D721Med (cell line): ENCODE measurements around the gene DESI2.

Experiments
- DNase-seq: peaks from one replicate; pipeline ENCODE4 v3.0.0; 2011; ENCODE audit warnings: low spot score; ENCODE audit not compliant: insufficient read length
- FAIRE-seq: peaks from 2 replicates; lab custom pipeline; 2011; peaks lifted over from hg19 to GRCh38; lab: Jason Lieb, UNC
- TF ChIP-seq, protein P1 (sequence below): IDR thresholded peaks from 2 replicates; pipeline ENCODE4 v1.5.1; 2012; ENCODE audit warnings: mild to moderate bottlenecking, control low read depth; ENCODE audit not compliant: insufficient read depth; ENCODE audit errors: missing control alignments

The DESI2 gene

DNA sequence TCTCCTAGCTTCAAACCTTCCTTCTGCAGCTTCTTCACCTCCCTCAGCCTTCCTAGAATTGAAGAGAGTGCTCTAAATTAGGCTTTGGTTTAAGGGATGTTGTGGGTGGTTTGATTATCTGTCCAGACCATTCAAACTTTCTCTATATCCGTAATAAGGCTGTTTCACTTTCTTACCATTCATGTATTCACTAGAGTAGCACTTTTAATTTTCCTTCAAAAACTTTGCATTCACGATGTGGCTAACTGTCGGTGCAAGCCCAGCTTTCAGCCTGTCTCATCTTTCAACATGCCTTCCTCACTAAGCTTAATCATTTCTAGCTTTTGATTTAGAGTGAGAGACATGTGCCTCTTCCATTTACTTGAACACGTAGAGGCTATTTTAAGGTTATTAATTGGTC, 26.2 kb upstream of the DESI2 start:
- FAIRE-seq (peak; percentile 41), DNase-seq (no peak)
- TF ChIP-seq, protein P1, sequence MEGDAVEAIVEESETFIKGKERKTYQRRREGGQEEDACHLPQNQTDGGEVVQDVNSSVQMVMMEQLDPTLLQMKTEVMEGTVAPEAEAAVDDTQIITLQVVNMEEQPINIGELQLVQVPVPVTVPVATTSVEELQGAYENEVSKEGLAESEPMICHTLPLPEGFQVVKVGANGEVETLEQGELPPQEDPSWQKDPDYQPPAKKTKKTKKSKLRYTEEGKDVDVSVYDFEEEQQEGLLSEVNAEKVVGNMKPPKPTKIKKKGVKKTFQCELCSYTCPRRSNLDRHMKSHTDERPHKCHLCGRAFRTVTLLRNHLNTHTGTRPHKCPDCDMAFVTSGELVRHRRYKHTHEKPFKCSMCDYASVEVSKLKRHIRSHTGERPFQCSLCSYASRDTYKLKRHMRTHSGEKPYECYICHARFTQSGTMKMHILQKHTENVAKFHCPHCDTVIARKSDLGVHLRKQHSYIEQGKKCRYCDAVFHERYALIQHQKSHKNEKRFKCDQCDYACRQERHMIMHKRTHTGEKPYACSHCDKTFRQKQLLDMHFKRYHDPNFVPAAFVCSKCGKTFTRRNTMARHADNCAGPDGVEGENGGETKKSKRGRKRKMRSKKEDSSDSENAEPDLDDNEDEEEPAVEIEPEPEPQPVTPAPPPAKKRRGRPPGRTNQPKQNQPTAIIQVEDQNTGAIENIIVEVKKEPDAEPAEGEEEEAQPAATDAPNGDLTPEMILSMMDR = no peak

DNA sequence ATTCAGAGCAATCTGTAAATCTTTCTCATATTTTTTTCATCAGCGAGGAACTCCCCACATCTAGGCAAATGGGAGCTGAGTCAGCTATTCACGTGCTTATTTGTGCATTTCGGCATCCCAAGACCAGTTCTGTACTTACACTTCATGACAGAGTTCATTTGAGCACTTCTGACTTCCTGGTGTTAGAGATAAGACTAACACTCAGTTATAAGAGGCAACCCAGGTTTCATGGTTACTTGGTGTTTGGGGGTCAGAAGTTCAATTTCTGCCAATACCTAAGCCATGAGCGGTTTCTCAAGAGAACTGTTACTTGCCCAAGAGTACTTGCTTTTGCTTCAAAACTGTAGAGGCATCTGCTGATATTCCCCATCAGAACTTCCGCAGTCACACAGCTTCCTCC, 24.1 kb upstream of the DESI2 start:
- DNase-seq = no peak
- TF ChIP-seq, protein P1 = no peak
- FAIRE-seq = peak; percentile 56

DNA sequence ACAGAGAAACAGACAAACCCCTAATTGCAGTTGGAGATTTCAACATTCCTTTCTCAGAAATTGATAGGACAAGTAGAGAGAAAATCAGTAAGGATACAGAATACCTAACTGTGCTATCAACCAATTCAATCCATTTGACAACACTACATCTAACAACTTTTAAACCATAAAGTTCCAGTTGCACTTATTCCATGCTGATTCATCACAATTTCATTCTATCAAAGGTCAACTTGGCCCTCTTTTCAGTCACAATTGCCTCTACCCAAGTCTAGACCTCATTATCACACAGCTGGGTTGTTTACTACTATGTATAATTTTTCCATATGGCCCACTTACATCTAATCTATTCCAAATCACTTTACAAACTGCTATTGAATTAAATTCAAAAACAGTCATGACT, 19.8 kb upstream of the DESI2 start:
- DNase-seq (no peak), FAIRE-seq (no peak)
- TF ChIP-seq, protein P1 = no peak

DNA sequence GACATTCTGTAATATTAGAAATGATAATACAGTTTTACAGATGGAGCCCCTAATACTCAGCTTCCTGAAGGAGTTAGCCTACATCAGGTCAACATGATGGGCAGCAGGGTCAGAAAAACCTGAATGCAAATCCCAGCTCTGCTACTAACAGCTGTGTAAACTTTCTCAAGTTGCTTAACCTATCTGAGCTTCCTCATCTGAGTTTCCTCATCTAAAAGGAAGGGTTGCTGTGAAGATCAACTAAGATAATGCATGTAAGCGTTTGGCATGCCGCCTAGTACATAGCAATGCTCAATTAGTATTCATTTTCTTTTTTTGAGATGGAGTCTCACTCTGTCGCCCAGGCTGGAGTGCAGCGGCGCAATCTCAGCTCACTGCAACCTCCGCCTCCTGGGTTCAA, 18.4 kb upstream of the DESI2 start:
- FAIRE-seq (no peak), DNase-seq (no peak)
- TF ChIP-seq, protein P1 = no peak

DNA sequence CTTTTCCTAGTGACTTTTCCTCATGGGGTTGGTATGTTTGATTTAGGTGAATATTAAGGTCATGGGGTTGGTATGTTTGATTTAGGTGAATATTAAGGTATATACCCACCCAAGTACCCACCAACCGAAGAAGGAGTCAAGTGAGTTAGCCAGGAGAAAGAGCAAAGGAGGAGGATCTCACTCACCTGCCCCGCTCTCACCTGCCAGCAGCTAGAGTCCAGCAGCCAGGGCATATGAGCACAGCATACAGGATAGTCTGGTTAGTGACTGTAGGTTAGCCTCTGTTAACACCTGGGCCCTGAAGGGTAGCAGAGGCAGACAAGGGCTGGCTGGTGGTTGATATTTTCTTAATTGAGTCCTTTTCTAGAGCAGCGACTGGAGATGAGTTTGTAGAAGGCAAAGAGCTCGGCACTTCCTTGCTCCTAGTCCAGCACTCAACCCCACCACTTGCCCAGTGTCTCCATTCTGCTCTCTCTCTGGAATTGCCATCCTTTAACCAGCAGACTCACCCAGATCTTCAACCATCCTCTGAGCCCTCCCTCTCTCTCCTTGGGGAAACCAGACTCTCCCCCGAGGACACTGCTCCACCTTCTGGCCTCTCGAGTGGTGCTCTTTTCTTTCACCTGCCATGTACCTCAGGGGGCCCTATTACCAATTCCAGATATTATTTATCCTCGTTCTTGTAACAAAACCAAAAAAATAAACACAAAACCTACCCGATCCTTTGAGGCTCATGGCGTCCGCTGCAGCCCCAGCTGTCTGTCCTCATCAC, 16.3 kb upstream of the DESI2 start:
- TF ChIP-seq, protein P1 = no peak
- no peak for FAIRE-seq
- no peak for DNase-seq

DNA sequence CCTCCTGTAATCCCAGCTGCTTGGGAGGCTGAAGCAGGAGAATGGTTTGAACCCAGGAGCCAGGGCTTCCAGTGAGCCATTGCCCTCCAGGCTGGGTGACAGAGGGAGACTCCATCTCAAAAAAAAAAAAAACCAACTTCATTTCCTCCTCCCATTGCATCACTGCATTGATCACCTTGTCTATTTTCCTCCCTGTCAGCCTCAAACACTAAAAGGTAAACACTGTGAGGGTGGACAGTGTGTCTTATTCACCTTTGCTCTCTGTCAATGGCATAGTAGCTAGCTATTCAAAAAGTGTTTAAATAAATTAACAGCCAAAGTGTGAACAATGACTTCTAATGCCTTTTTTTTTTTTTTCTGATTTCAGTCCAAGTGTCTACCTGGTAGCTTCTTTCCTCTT, 13.4 kb upstream of the DESI2 start:
- FAIRE-seq = no peak
- DNase-seq = no peak
- TF ChIP-seq, protein P1 = no peak

DNA sequence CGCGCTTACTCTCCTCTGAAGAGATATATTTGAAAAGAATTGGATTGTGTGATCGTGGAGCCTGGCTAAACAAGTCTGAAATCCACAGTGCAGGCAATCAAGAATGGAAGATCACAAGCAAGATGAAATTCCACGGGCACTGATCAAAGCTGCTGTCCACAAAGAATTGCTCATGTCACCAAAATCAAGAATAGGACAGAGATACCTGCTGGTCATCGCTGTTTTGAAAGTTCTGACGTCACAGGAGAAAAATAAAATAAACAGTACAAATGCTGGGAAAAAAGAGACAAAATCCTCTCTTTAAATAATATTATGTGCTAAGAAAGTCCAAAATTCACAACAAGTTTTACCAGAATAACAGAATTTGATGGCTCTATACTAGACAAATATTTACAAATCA, 12.0 kb upstream of the DESI2 start:
- FAIRE-seq (no peak), DNase-seq (no peak)
- TF ChIP-seq, protein P1 = no peak
